AG04450 (cell line): Measurements from ENCODE around the gene RBMS2. TPM values are rescaled to one million over a fixed set of nuclear protein-coding genes. Genes with fewer than 3 reads are reported as not detected.

Source experiments
- CTCF ChIA-PET: fragments of 300-600, 350-600 bp; formaldehyde crosslinking; extraction: SDS; loops from one replicate; lab custom pipeline; 2022; ENCODE audit warnings: antibody characterized with exemption, inconsistent platforms; lab: Charles Lee
- POLR2A ChIA-PET: fragments of 350-600 bp; formaldehyde crosslinking; extraction: SDS; loops from one replicate; lab custom pipeline; 2021; ENCODE audit warnings: antibody characterized with exemption, inconsistent platforms; lab: Yijun Ruan, JAX
- DNase-seq: peaks from one replicate; pipeline ENCODE4 v3.0.0-alpha.2; 2011; ENCODE audit warnings: low read depth, low spot score
- H3K27ac ChIP-seq: one replicate; pipeline ENCODE4 v1.5.1; 2012; ENCODE audit warnings: low read depth, low read length, control low read depth
- H3K27me3 ChIP-seq: one replicate; pipeline ENCODE4 v1.6.0; 2012; ENCODE audit warnings: low read length; ENCODE audit not compliant: control insufficient read depth, insufficient read depth
- H3K4me3 ChIP-seq: 2 replicates; pipeline ENCODE4 v1.5.1; 2011; ENCODE audit warnings: mild to moderate bottlenecking, low read depth, low read length, control low read depth
- H3K9me3 ChIP-seq: 2 replicates; pipeline ENCODE4 v1.5.1; 2012; ENCODE audit warnings: low read length; ENCODE audit not compliant: control insufficient read depth, insufficient read depth
- polyA plus RNA-seq: library from polyadenylated mRNA; depleted of rRNA; stranded (reverse); fragments of >200 nt; gene quantifications from 2 replicates; pipeline ENCODE4 v1.2.3, GENCODE V29; 2011
- TF ChIP-seq, protein P1 (sequence below): IDR thresholded peaks from 2 replicates; pipeline ENCODE4 v1.5.1; 2011; ENCODE audit warnings: low read depth, low read length, control low read depth, inconsistent platforms

The RBMS2 gene
- polyA plus RNA-seq, 1 experiment: 96.4 TPM

DNA sequence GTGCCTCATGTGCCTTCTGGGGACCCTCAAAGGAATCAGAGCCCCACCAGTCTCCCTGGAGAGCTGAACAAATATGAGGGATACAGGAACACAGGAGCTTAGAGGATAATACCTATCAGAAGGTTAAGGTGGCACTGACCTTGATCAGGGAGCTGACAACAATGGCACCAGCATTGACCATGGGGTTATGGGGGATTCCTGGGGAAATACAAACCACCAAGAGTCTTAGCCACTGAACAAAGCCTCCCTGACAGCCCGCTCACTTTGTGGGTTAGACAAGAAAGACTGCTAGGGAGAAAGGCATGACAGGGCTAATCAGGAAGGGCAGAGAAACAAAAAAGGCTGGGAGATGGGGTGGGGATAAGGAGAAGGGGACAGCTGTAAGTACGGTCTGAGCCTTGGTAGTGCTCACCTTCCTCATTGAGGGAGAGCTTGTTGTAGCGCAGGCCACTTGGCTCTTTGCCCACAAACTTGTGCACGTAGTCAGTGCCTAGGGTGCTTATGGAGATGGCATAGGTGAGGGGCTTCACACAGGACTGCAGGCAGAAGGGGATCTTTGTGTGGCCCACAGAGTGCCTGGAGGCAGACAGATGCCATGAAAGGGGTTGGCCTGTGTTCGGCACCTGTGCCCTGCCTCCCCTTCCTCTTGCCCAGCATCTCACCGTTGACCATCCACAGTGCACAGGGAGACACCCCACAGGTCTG, 43.9 kb upstream of the RBMS2 start:
- no peak for DNase-seq
- Histone ChIP-seq H3K9me3 (no peaks in the 10 kb centered on the region), H3K27ac (no peak overlapping the region), H3K27me3 (no peaks in the 10 kb centered on the region), H3K4me3 (no peak overlapping the region)
- ChIA-PET CTCF (no interaction called here), POLR2A (interaction anchor here (1.0 kb wide), 1 partner anchor 11 kb away, joined by 3 read pairs; the partner anchor contains the start of gene GLS2)
- TF ChIP-seq, protein P1, sequence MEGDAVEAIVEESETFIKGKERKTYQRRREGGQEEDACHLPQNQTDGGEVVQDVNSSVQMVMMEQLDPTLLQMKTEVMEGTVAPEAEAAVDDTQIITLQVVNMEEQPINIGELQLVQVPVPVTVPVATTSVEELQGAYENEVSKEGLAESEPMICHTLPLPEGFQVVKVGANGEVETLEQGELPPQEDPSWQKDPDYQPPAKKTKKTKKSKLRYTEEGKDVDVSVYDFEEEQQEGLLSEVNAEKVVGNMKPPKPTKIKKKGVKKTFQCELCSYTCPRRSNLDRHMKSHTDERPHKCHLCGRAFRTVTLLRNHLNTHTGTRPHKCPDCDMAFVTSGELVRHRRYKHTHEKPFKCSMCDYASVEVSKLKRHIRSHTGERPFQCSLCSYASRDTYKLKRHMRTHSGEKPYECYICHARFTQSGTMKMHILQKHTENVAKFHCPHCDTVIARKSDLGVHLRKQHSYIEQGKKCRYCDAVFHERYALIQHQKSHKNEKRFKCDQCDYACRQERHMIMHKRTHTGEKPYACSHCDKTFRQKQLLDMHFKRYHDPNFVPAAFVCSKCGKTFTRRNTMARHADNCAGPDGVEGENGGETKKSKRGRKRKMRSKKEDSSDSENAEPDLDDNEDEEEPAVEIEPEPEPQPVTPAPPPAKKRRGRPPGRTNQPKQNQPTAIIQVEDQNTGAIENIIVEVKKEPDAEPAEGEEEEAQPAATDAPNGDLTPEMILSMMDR: no peak

DNA sequence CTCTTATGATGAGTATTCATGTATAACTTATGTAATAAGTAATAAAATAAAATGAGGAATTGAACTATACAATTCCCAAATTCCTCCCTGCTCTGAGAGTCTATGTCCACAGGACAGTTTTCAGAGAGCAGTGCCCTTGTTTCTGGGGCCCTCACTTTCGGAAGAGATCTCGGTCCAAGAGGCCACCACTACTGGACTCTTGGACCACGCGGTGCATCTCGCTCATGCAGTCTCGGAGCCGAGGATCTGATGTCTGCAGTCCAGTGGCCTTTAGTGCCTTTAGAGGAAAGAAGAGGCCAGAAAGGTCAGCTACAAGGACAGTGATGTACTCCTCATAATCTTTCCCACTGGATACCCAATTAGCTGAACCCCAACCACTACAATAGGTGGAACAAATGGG, 42.0 kb upstream of the RBMS2 start:
- Histone ChIP-seq H3K9me3 (no peaks in the 10 kb centered on the region), H3K27me3 (no peaks in the 10 kb centered on the region), H3K27ac (no peak overlapping the region), H3K4me3 (no peak overlapping the region)
- ChIA-PET CTCF (interaction anchor here (0.8 kb wide), 1 partner anchor 15 kb away, joined by 3 read pairs; no protein-coding TSS in a partner anchor), POLR2A (no interaction called here)
- TF ChIP-seq, protein P1: no peak
- no peak for DNase-seq

DNA sequence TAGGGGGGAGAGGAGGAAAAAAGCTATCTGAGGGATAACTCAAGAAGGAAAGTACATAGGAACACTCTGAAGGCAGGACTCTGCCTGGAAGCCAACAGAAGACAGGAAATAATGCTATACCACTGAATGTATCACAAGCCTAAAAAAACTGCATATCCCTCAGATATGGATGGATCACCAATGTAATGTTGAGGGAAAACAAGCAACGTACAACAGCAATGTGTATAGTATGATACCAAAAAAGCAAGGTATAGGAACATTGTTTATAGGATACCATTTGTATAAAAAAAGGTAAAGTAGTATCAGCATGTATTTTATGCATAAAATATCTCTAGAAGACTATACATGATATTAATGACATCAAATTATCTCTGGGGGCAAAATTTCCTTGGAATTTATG, 37.1 kb upstream of the RBMS2 start:
- CTCF ChIA-PET: interaction anchor here (0.6 to 1.5 kb wide), 2 partner anchors 16 to 20 kb away, joined by 3 read pairs; no protein-coding TSS in a partner anchor

DNA sequence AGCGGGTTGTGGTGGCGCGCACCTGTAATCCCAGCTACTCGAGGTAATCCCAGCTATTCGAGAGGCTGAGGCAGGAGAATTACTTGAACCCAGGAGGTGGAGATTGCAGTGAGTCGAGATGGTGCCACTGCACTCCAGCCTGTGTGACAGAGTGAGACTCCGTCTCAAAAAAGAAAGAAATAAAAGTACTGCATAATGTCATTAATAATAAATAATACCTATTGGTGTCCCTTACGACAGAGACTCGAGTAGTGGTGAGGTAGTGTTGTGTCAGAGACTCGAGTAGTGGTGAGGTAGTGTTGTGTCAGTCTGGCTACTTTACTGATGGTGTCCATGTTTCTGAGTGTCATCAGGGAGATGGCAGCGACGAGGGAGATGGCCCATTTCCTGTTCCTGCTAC, 34.9 kb upstream of the RBMS2 start:
- Histone ChIP-seq H3K27ac (no peak overlapping the region), H3K27me3 (peaks cover 46% of the 10 kb centered on the region), H3K9me3 (peaks cover 7% of the 10 kb centered on the region), H3K4me3 (no peak overlapping the region)
- POLR2A ChIA-PET: no interaction called here
- TF ChIP-seq, protein P1: no peak
- DNase-seq: no peak
- CTCF ChIA-PET: interaction anchor here (0.6 to 1.0 kb wide), 2 partner anchors 27 to 136 kb away, joined by 3 to 4 read pairs; no protein-coding TSS in a partner anchor

More for the DNA sequence above, 37.1 kb upstream of the RBMS2 start:
- H3K9me3 ChIP-seq: peaks cover 7% of the 10 kb centered on the region
- H3K4me3 ChIP-seq: no peak overlapping the region
- peaks cover 27% of the 10 kb centered on the region for H3K27me3 ChIP-seq
- POLR2A ChIA-PET: no interaction called here
- H3K27ac ChIP-seq: no peak overlapping the region
- TF ChIP-seq, protein P1: no peak
- no peak for DNase-seq

DNA sequence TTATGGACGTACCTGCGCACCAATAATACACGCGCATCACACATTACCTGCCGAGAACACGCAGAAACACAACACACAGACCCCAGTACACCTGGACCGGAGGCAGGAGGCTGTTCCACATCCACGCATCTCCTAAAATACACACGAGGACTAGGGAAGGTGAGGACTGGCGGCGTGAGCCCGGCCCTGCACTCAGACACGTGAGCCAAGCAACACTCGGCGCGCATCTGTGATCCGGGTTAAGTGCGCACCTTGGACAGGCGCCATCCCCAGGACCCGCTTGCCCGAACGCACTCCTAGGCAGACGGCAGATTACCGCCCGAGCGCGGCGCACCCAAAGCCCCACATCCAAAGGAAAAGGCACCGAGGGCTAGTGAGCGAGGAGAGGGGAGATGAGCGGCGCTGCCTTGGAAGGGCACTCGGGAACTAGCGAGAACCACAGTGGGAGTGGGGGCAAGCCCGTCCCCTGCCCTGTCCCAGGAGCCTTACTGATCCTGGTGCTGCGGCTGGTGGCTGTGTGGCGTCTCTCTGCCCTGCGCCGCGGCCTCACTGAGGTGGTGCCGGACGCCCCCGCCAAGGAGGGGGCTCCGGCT, 34.1 kb upstream of the RBMS2 start:
- no peak overlapping the region for H3K27ac ChIP-seq
- ChIA-PET POLR2A (interaction anchor here (1.2 to 1.4 kb wide), 2 partner anchors 15 to 127 kb away, joined by 5 to 7 read pairs; partner anchors contain the start of gene STAT2), CTCF (no interaction called here)
- DNase-seq: no peak
- peaks cover 7% of the 10 kb centered on the region for H3K9me3 ChIP-seq
- TF ChIP-seq, protein P1: no peak
- H3K27me3 ChIP-seq: peaks cover 46% of the 10 kb centered on the region
- H3K4me3 ChIP-seq: peak overlapping the region; percentile 62
